Neuronal stem cell (in vitro differentiated cells): Measurements from ENCODE around the gene SIX2.
A peak's percentile ranks its signal among the peaks of the same experiment; 100 is the strongest.

Experiments
- DNase-seq: peaks from one replicate; pipeline ENCODE4 v3.0.0-alpha.2; 2013; ENCODE audit warnings: low spot score
- H2AFZ ChIP-seq: one replicate; pipeline ENCODE4 v1.6.1; 2013; ENCODE audit warnings: mild to moderate bottlenecking, low read length, inconsistent platforms
- H2AK5ac ChIP-seq: 2 replicates; pipeline ENCODE4 v1.6.1; 2013; ENCODE audit warnings: low read depth, mild to moderate bottlenecking, inconsistent platforms, low read length, moderate library complexity, mixed read lengths
- H2BK120ac ChIP-seq: 2 replicates; pipeline ENCODE4 v1.6.1; 2013; ENCODE audit warnings: low read depth, mild to moderate bottlenecking, inconsistent platforms, low read length, moderate library complexity, mixed read lengths
- H2BK12ac ChIP-seq: one replicate; pipeline ENCODE4 v1.6.1; 2013; ENCODE audit warnings: low read length, inconsistent platforms
- H2BK15ac ChIP-seq: 2 replicates; pipeline ENCODE4 v1.6.1; 2013; ENCODE audit warnings: mild to moderate bottlenecking, low read length, inconsistent platforms, mixed read lengths
- H2BK5ac ChIP-seq: one replicate; pipeline ENCODE4 v1.6.1; 2013; ENCODE audit warnings: inconsistent platforms, mild to moderate bottlenecking, low read length, moderate library complexity
- H3K14ac ChIP-seq: one replicate; pipeline ENCODE4 v1.6.1; 2013; ENCODE audit warnings: low read length, inconsistent platforms
- H3K18ac ChIP-seq: 2 replicates; pipeline ENCODE4 v1.6.1; 2013; ENCODE audit warnings: low read length, inconsistent platforms
- H3K23ac ChIP-seq: 2 replicates; pipeline ENCODE4 v1.6.1; 2013; ENCODE audit warnings: low read depth, mild to moderate bottlenecking, mixed read lengths, low read length, inconsistent platforms; ENCODE audit not compliant: poor library complexity
- H3K27ac ChIP-seq: replicated peaks from 3 replicates; pipeline ENCODE4 v1.5.1; 2013; ENCODE audit warnings: low read length, inconsistent platforms
- H3K27me3 ChIP-seq, 3 experiments: 2 replicates each; pipeline ENCODE4 v1.6.1; 2013; ENCODE audit warnings: low read length in 3 of 3, mild to moderate bottlenecking in 2 of 3, inconsistent platforms in 1 of 3, low read depth in 1 of 3, mixed read lengths in 1 of 3, moderate library complexity in 1 of 3; ENCODE audit not compliant: control insufficient read depth in 3 of 3, insufficient read depth in 3 of 3
- H3K36me3 ChIP-seq, 2 donors: replicated peaks in 1 of 2; 2 replicates each; pipeline ENCODE4 v1.6.1; 2013; ENCODE audit warnings: low read length in 2 of 2; ENCODE audit not compliant: control insufficient read depth in 2 of 2, insufficient read depth in 2 of 2
- H3K4ac ChIP-seq: 2 replicates; pipeline ENCODE4 v1.6.1; 2013; ENCODE audit warnings: inconsistent platforms, mild to moderate bottlenecking, low read length, moderate library complexity
- H3K4me1 ChIP-seq, 2 donors: 1 replicate in 1 of 2; 2 replicates in 1 of 2; pipeline ENCODE4 v1.6.1; 2013; ENCODE audit warnings: low read length in 2 of 2, low read depth in 1 of 2; ENCODE audit not compliant: control insufficient read depth in 2 of 2, insufficient read depth in 1 of 2
- H3K4me2 ChIP-seq: one replicate; pipeline ENCODE4 v1.6.1; 2013; ENCODE audit warnings: mild to moderate bottlenecking, low read length, inconsistent platforms; ENCODE audit not compliant: insufficient read depth, poor library complexity, severe bottlenecking
- H3K4me3 ChIP-seq, 2 donors: 2 replicates each; pipeline ENCODE4 v1.5.1; 2013; ENCODE audit warnings: low read length in 2 of 2, mild to moderate bottlenecking in 2 of 2, inconsistent platforms in 1 of 2, moderate library complexity in 1 of 2
- H3K79me1 ChIP-seq: one replicate; pipeline ENCODE4 v1.6.1; 2013; ENCODE audit warnings: low read depth, mild to moderate bottlenecking, inconsistent platforms, low read length, moderate library complexity
- H3K9ac ChIP-seq: one replicate; pipeline ENCODE4 v1.6.1; 2013; ENCODE audit warnings: mild to moderate bottlenecking, low read depth, low read length, inconsistent platforms; ENCODE audit not compliant: poor library complexity
- H3K9me3 ChIP-seq, 2 donors: replicated peaks in 1 of 2; 2 replicates each; pipeline versions ENCODE3 to v1.6.1; 2013; ENCODE audit warnings: low read length in 2 of 2, mild to moderate bottlenecking in 2 of 2, inconsistent platforms in 1 of 2, low read depth in 1 of 2, mixed read lengths in 1 of 2, moderate library complexity in 1 of 2; ENCODE audit not compliant: control insufficient read depth in 2 of 2, insufficient read depth in 1 of 2
- H4K8ac ChIP-seq: one replicate; pipeline ENCODE4 v1.6.1; 2013; ENCODE audit warnings: low read depth, mild to moderate bottlenecking, inconsistent platforms, low read length, moderate library complexity
- H4K91ac ChIP-seq: one replicate; pipeline ENCODE4 v1.6.1; 2013; ENCODE audit warnings: low read length, low read depth, mild to moderate bottlenecking, inconsistent platforms; ENCODE audit not compliant: poor library complexity
- WGBS, 2 donors: extraction: QIAGEN DNeasy Blood & Tissue Kit; methylation state at CpG; one replicate each; pipeline ENCODE4 v1.1.7; 2013; ENCODE audit warnings: missing lambda C conversion rate in 2 of 2, mixed read lengths in 1 of 2; ENCODE audit not compliant: insufficient read length in 2 of 2, insufficient replicate concordance in 1 of 2; ENCODE audit errors: extremely low coverage in 2 of 2; 5-methylcytosine and 5-hydroxymethylcytosine counted together

Gene SIX2

GRCh38 chr2:45003579-45004551, 5.4 kb downstream of the SIX2 start:
- peaks cover 8 to 17% of the 10 kb centered on the region in 2 donors for H3K4me1 ChIP-seq
- no peak for DNase-seq
- no peak overlapping the region for H3K9ac ChIP-seq
- H4K91ac ChIP-seq, result no peak overlapping the region
- no peaks in the 10 kb centered on the region for H3K79me1 ChIP-seq
- no CpG with 5 or more reads among the region's 41 CpGs for WGBS, 2 donors
- H3K18ac ChIP-seq, result peak overlapping the region; percentile 45
- no peak overlapping the region for H3K14ac ChIP-seq
- H3K27ac ChIP-seq, result no peak overlapping the region
- H2BK5ac ChIP-seq, result no peak overlapping the region
- no peak overlapping the region for H2BK15ac ChIP-seq
- peaks cover 79 to 100% (median 99%) of the 10 kb centered on the region in 3 experiments for H3K27me3 ChIP-seq
- peaks cover 4 to 26% of the 10 kb centered on the region in 2 donors for H3K9me3 ChIP-seq
- no peak overlapping the region for H3K4me3 ChIP-seq
- H2BK12ac ChIP-seq, result no peak overlapping the region
- no peak overlapping the region for H3K4ac ChIP-seq
- H2AFZ ChIP-seq, result peak overlapping the region; percentile 88
- no peaks in the 10 kb centered on the region for H3K36me3 ChIP-seq
- H3K4me2 ChIP-seq, result peak overlapping the region; percentile 62
- no peak overlapping the region for H2BK120ac ChIP-seq
- H2AK5ac ChIP-seq, result peak overlapping the region; percentile 13
- no peak overlapping the region for H4K8ac ChIP-seq
- peak overlapping the region; percentile 87 for H3K23ac ChIP-seq

GRCh38 chr2:45002686-45003085, 6.6 kb downstream of the SIX2 start:
- Histone ChIP-seq H2BK15ac (no peak overlapping the region), H2AK5ac (no peak overlapping the region), H3K18ac (no peak overlapping the region), H2BK5ac (no peak overlapping the region), H3K4ac (no peak overlapping the region), H3K4me3 (peak overlapping the region in 1 of 2 donors; percentile 28), H3K79me1 (no peaks in the 10 kb centered on the region), H3K4me1 (peaks cover 8 to 12% of the 10 kb centered on the region in 2 donors), H3K27me3 (peaks cover 68 to 96% (median 92%) of the 10 kb centered on the region in 3 experiments), H2BK120ac (no peak overlapping the region), H4K8ac (no peak overlapping the region), H3K23ac (peak overlapping the region; percentile 66), H3K14ac (peak overlapping the region; percentile 65), H3K9me3 (peaks cover 2 to 18% of the 10 kb centered on the region in 2 donors), H2BK12ac (no peak overlapping the region), H3K9ac (peak overlapping the region; percentile 46), H4K91ac (no peak overlapping the region), H3K27ac (no peak overlapping the region), H3K36me3 (no peaks in the 10 kb centered on the region), H3K4me2 (no peak overlapping the region), H2AFZ (no peak overlapping the region)
- no peak for DNase-seq
- WGBS, 2 donors, result no CpG with 5 or more reads among the region's 3 CpGs

GRCh38 chr2:45001869-45002385, 7.3 kb downstream of the SIX2 start:
- Histone ChIP-seq H2BK12ac (no peak overlapping the region), H3K4me2 (no peak overlapping the region), H4K91ac (no peak overlapping the region), H4K8ac (no peak overlapping the region), H3K36me3 (no peaks in the 10 kb centered on the region), H3K9ac (no peak overlapping the region), H3K79me1 (no peaks in the 10 kb centered on the region), H3K14ac (no peak overlapping the region), H2BK120ac (no peak overlapping the region), H3K27ac (no peak overlapping the region), H3K27me3 (peaks cover 60 to 93% (median 84%) of the 10 kb centered on the region in 3 experiments), H3K9me3 (peaks cover 2 to 12% of the 10 kb centered on the region in 2 donors), H3K4me1 (peaks cover 8 to 12% of the 10 kb centered on the region in 2 donors), H3K18ac (no peak overlapping the region), H3K23ac (no peak overlapping the region), H3K4ac (no peak overlapping the region), H2BK15ac (no peak overlapping the region), H2BK5ac (no peak overlapping the region), H2AK5ac (no peak overlapping the region), H2AFZ (no peak overlapping the region), H3K4me3 (no peak overlapping the region)
- no CpG with 5 or more reads among the region's 9 CpGs for WGBS, 2 donors
- DNase-seq, result no peak
